ENCODE measurements around the gene COL6A5. TPM values are rescaled to one million over a fixed set of nuclear protein-coding genes. Genes with fewer than 3 reads are reported as not detected.

The COL6A5 gene
- polyA plus RNA-seq, 1 experiment: not detected

DNA sequence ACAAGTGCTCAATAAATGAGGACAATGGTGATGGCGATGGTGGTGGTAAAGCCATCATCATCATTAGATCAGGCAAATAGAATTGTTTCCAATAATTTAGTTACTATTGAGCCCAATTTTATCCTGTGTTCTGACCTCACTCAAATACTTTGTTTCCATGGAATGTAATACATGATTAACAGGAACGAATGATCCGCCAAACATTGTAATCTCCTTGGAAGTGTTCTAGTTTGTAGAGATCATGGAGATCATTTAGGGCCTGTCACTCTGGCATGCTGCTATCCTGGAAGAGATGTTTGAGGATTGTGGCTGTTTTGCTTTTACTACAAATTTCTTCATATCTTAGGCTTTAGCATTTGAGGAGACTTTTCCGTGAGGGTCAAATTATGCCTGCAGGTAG is 174.3 kb downstream of the COL6A5 start:
- Histone ChIP-seq H3K4me3 (ENCODE audit: low read depth, low read length) (no peak overlapping the region), H3K36me3 (ENCODE audit: control insufficient read depth, insufficient read depth, low read length) (no peaks in the 10 kb centered on the region), H3K27me3 (ENCODE audit: control insufficient read depth, insufficient read depth, low read length) (peaks cover 2% of the 10 kb centered on the region)
- DNase-seq (ENCODE audit: low read depth): no peak
- ChIA-PET CTCF (no interaction called here), POLR2A (no interaction called here)
- TF ChIP-seq, protein P1, sequence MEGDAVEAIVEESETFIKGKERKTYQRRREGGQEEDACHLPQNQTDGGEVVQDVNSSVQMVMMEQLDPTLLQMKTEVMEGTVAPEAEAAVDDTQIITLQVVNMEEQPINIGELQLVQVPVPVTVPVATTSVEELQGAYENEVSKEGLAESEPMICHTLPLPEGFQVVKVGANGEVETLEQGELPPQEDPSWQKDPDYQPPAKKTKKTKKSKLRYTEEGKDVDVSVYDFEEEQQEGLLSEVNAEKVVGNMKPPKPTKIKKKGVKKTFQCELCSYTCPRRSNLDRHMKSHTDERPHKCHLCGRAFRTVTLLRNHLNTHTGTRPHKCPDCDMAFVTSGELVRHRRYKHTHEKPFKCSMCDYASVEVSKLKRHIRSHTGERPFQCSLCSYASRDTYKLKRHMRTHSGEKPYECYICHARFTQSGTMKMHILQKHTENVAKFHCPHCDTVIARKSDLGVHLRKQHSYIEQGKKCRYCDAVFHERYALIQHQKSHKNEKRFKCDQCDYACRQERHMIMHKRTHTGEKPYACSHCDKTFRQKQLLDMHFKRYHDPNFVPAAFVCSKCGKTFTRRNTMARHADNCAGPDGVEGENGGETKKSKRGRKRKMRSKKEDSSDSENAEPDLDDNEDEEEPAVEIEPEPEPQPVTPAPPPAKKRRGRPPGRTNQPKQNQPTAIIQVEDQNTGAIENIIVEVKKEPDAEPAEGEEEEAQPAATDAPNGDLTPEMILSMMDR (IDR thresholded peaks at IDR 0.05; ENCODE audit: insufficient read depth, low read depth, low read length): no peak

DNA sequence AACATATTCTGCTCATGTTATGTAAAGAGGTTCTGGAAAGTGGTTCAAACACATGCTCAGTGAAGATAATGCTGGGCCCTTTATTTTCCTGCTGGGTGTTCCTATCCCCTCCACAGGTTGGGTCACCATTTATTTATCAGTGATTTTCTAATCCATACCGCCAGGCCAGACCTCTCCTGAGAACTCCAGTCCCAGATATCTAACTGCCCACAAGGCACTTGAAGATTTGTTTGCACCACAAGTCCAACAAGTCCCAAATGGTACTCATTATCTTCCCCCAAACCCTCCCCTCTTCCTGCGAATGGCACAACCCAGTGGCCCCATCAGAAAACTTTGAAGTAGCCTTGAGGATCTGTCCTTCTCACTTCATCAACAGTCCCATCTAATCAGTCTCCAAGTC is 176.9 kb downstream of the COL6A5 start:
- ChIA-PET CTCF (no interaction called here), POLR2A (no interaction called here)
- H3K4me3 ChIP-seq (ENCODE audit: low read depth, low read length): no peak overlapping the region
- no peaks in the 10 kb centered on the region for H3K36me3 ChIP-seq (ENCODE audit: control insufficient read depth, insufficient read depth, low read length)
- H3K27me3 ChIP-seq (ENCODE audit: control insufficient read depth, insufficient read depth, low read length): peaks cover under 1% of the 10 kb centered on the region
- DNase-seq (ENCODE audit: low read depth): no peak
- TF ChIP-seq, protein P1 (IDR thresholded peaks at IDR 0.05; ENCODE audit: insufficient read depth, low read depth, low read length): no peak

GRCh38 chr3:130527426-130527825 is 182.0 kb downstream of the COL6A5 start:
- no peak for DNase-seq (ENCODE audit: low read depth)
- Histone ChIP-seq H3K4me3 (ENCODE audit: low read depth, low read length) (no peak overlapping the region), H3K27me3 (ENCODE audit: control insufficient read depth, insufficient read depth, low read length) (no peaks in the 10 kb centered on the region), H3K36me3 (ENCODE audit: control insufficient read depth, insufficient read depth, low read length) (no peaks in the 10 kb centered on the region)
- ChIA-PET CTCF (interaction anchor here (0.6 kb wide), 1 partner anchor 253 kb away, joined by 3 read pairs; no protein-coding TSS in a partner anchor), POLR2A (no interaction called here)
- TF ChIP-seq, protein P1 (IDR thresholded peaks at IDR 0.05; ENCODE audit: insufficient read depth, low read depth, low read length): no peak

GRCh38 chr3:130528120-130528519 is 182.6 kb downstream of the COL6A5 start:
- Histone ChIP-seq H3K36me3 (ENCODE audit: control insufficient read depth, insufficient read depth, low read length) (no peaks in the 10 kb centered on the region), H3K27me3 (ENCODE audit: control insufficient read depth, insufficient read depth, low read length) (no peaks in the 10 kb centered on the region), H3K4me3 (ENCODE audit: low read depth, low read length) (no peak overlapping the region)
- TF ChIP-seq, protein P1 (IDR thresholded peaks at IDR 0.05; ENCODE audit: insufficient read depth, low read depth, low read length): no peak
- ChIA-PET POLR2A (no interaction called here), CTCF (no interaction called here)
- no peak for DNase-seq (ENCODE audit: low read depth)

- TF ChIP-seq, protein P1 (IDR thresholded peaks at IDR 0.05; ENCODE audit: insufficient read depth, low read depth, low read length): no peak
- POLR2A ChIA-PET: no interaction called here
- CTCF ChIA-PET: interaction anchor here (1.1 kb wide), 1 partner anchor 9 kb away, joined by 4 read pairs; no protein-coding TSS in a partner anchor
- H3K27me3 ChIP-seq (ENCODE audit: control insufficient read depth, insufficient read depth, low read length): no peaks in the 10 kb centered on the region
- no peak for DNase-seq (ENCODE audit: low read depth)
- H3K36me3 ChIP-seq (ENCODE audit: control insufficient read depth, insufficient read depth, low read length): no peaks in the 10 kb centered on the region
- no peak overlapping the region for H3K4me3 ChIP-seq (ENCODE audit: low read depth, low read length)
Measured at GRCh38 chr3:130529486-130530215, 184.2 kb downstream of the COL6A5 start.
